HFFc6 (cell line): ENCODE measurements around the gene TMPRSS9. TPM values are rescaled to one million over a fixed set of nuclear protein-coding genes. Genes with fewer than 3 reads are reported as not detected.

Source experiments
- DNase-seq: peaks from one replicate; pipeline ENCODE4 v3.0.0-alpha.2; 2018
- H3K27ac Mint-ChIP-seq: 2 replicates; pipeline ENCODE4 v1.8.0; 2020; ENCODE audit warnings: mild to moderate bottlenecking, mixed read lengths
- H3K27me3 Mint-ChIP-seq: 2 replicates; pipeline ENCODE4 v1.8.0; 2021; ENCODE audit warnings: mild to moderate bottlenecking, moderate library complexity, mixed read lengths; ENCODE audit not compliant: insufficient read depth
- H3K36me3 Mint-ChIP-seq: 2 replicates; pipeline ENCODE4 v1.8.0; 2021; ENCODE audit warnings: low read depth, mixed read lengths
- H3K4me1 Mint-ChIP-seq: 2 replicates; pipeline ENCODE4 v1.8.0; 2020; ENCODE audit warnings: low read depth, mixed read lengths
- H3K4me3 Mint-ChIP-seq: 2 replicates; pipeline ENCODE4 v1.8.0; 2020; ENCODE audit warnings: mild to moderate bottlenecking, moderate library complexity, mixed read lengths
- H3K9me3 Mint-ChIP-seq: 2 replicates; pipeline ENCODE4 v1.8.0; 2020; ENCODE audit warnings: mild to moderate bottlenecking, mixed read lengths
- CTCF ChIP-seq: fragments of 200-600 bp; sonication (generic); IDR thresholded peaks from 2 replicates; pipeline ENCODE4 v1.5.0; 2021; ENCODE audit warnings: antibody characterized with exemption, mild to moderate bottlenecking
- total RNA-seq, 6 experiments: library from RNA; stranded (reverse); fragmentation: NEBNext Ultra II Directional; extraction: Animal tissue kit (Norgen Biotek cat#: 25700); gene quantifications; 2 replicates in 1 of 6; 3 replicates in 5 of 6; pipeline ENCODE4 v1.2.3, GENCODE V29; 2021

The TMPRSS9 gene
- total RNA-seq, 6 experiments from 2014 or later = not detected

GRCh38 chr19:2417881-2418406 is 57.9 kb downstream of the TMPRSS9 start:
- Mint-ChIP-seq H3K4me1 (no peaks in the 10 kb centered on the region), H3K27ac (no peak overlapping the region), H3K9me3 (peaks cover 4% of the 10 kb centered on the region; the same call in 1 of the 2 replicates), H3K27me3 (no peaks in the 10 kb centered on the region; the same call in 1 of the 2 replicates), H3K4me3 (no peak overlapping the region), H3K36me3 (peaks cover 4% of the 10 kb centered on the region; the same call in 1 of the 2 replicates)
- no peak for TF ChIP-seq CTCF
- DNase-seq = no peak

- Mint-ChIP-seq H3K27me3 (no peaks in the 10 kb centered on the region), H3K4me3 (no peak overlapping the region), H3K9me3 (no peaks in the 10 kb centered on the region), H3K36me3 (no peaks in the 10 kb centered on the region), H3K27ac (no peak overlapping the region), H3K4me1 (no peaks in the 10 kb centered on the region)
- no peak for DNase-seq
- TF ChIP-seq CTCF = no peak
Observed at GRCh38 chr19:2419754-2420153, 59.7 kb downstream of the TMPRSS9 start.

- H3K4me3 Mint-ChIP-seq = no peak overlapping the region
- no peaks in the 10 kb centered on the region for H3K27me3 Mint-ChIP-seq
- TF ChIP-seq CTCF = no peak
- no peak for DNase-seq
- H3K27ac Mint-ChIP-seq = no peak overlapping the region
- no peaks in the 10 kb centered on the region for H3K36me3 Mint-ChIP-seq
- no peaks in the 10 kb centered on the region for H3K4me1 Mint-ChIP-seq
- no peaks in the 10 kb centered on the region for H3K9me3 Mint-ChIP-seq
Observed at GRCh38 chr19:2420490-2420889, 60.4 kb downstream of the TMPRSS9 start.

- no peak for TF ChIP-seq CTCF
- no peaks in the 10 kb centered on the region for H3K9me3 Mint-ChIP-seq
Observed at GRCh38 chr19:2421581-2422306, 61.7 kb downstream of the TMPRSS9 start.

GRCh38 chr19:2423071-2423914 is 63.2 kb downstream of the TMPRSS9 start:
- no peak for DNase-seq
- Mint-ChIP-seq H3K27me3 (peaks cover 2% of the 10 kb centered on the region), H3K4me3 (no peak overlapping the region), H3K9me3 (no peaks in the 10 kb centered on the region), H3K27ac (no peak overlapping the region), H3K36me3 (no peaks in the 10 kb centered on the region), H3K4me1 (peaks cover 12% of the 10 kb centered on the region)
- no peak for TF ChIP-seq CTCF

More at GRCh38 chr19:2421581-2422306, 61.7 kb downstream of the TMPRSS9 start:
- Mint-ChIP-seq H3K4me3 (no peak overlapping the region), H3K27ac (no peak overlapping the region), H3K36me3 (no peaks in the 10 kb centered on the region), H3K4me1 (peaks cover 6% of the 10 kb centered on the region), H3K27me3 (no peaks in the 10 kb centered on the region)
- DNase-seq = no peak
